Omental fat pad (tissue), 4 donors: ENCODE results near the gene PDRG1. TPM values are rescaled to one million over a fixed set of nuclear protein-coding genes. Genes with fewer than 3 reads are reported as not detected.
"Not testable (repeated sequence)": the region's sequence is repeated elsewhere in the genome, so short reads cannot be mapped to it uniquely, and the experiment has no call there.

Experiments
- ATAC-seq: fragments of 150-250 bp; one replicate; pipeline ENCODE4 v1.9.1; 2016; ENCODE audit warnings: mild to moderate bottlenecking, moderate library complexity; ENCODE audit not compliant: low FRiP score
- DNase-seq: peaks from one replicate; pipeline ENCODE4 v3.0.0-alpha.2; 2019; ENCODE audit warnings: low spot score
- total RNA-seq, 4 donors: library from RNA; depleted of rRNA; stranded (reverse); fragments of >200 nt; gene quantifications; one replicate each; pipeline ENCODE4 v1.1.0, GENCODE V29; 2016
- TF ChIP-seq, protein P1 (sequence below), 3 donors: fragments of 450-650 bp; IDR thresholded peaks; one replicate each; pipeline ENCODE4 v1.5.1; 2016 to 2017; ENCODE audit warnings: antibody characterized with exemption in 3 of 3, mild to moderate bottlenecking in 3 of 3, moderate library complexity in 2 of 3

Gene PDRG1
- total RNA-seq, 4 donors from 2014 or later = 6.7 to 9.2 (median 7.4) TPM

DNA sequence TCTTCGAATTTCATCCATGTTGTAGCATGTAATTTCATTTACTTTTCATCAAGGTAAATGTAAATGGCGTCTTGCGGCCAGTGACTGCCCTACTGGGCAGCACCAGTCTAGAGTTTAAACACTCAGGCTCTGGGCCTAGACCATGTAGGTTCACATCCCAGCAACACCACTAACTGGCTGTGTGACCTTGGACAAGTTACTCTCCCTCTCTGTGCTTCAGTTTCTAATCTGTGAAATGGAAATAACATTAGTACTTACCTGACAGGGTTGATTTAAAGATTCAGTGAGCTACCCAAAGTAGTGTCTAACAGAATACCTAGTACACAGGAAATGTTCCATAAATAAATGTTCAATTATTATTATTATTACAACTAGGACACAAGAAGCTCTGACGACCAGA lies 29.3 kb downstream of the PDRG1 start:
- TF ChIP-seq, protein P1, sequence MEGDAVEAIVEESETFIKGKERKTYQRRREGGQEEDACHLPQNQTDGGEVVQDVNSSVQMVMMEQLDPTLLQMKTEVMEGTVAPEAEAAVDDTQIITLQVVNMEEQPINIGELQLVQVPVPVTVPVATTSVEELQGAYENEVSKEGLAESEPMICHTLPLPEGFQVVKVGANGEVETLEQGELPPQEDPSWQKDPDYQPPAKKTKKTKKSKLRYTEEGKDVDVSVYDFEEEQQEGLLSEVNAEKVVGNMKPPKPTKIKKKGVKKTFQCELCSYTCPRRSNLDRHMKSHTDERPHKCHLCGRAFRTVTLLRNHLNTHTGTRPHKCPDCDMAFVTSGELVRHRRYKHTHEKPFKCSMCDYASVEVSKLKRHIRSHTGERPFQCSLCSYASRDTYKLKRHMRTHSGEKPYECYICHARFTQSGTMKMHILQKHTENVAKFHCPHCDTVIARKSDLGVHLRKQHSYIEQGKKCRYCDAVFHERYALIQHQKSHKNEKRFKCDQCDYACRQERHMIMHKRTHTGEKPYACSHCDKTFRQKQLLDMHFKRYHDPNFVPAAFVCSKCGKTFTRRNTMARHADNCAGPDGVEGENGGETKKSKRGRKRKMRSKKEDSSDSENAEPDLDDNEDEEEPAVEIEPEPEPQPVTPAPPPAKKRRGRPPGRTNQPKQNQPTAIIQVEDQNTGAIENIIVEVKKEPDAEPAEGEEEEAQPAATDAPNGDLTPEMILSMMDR (IDR thresholded peaks at IDR 0.05) = no peak
- no peak for ATAC-seq
- no peak for DNase-seq

DNA sequence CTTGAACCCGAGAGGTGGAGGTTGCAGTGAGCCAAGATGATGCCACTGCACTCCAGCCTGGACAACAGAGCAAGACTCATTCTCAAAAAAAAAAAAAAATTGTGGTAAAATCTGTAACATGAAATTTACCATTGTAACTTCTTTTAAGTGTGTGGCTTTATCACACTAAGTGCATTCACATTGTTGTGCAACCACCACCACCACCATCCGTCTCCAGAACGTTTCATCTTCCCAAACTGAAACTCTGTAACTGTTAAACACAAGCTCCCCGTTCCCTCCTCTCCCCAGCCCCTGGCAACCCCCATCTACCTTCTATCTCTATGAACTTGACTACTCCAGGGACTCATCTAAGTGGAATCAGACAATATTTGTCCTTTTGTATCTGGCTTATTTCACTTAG lies 29.7 kb downstream of the PDRG1 start:
- no peak for DNase-seq
- TF ChIP-seq, protein P1 (IDR thresholded peaks at IDR 0.05) = no peak
- ATAC-seq = no peak

DNA sequence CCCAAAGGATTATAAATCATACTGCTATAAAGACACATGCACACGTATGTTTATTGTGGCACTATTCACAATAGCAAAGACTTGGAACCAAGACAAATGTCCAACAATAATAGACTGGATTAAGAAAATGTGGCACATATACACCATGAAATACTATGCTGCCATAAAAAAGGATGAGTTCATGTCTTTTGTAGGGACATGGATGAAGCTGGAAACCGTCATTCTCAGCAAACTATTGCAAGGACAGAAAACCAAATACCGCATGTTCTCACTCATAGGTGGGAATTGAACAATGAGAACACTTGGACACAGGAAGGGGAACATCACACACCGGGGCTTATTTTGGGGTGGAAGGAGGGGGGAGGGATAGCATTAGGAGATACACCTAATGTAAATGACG lies 30.4 kb downstream of the PDRG1 start:
- not testable (repeated sequence) for ATAC-seq, DNase-seq

DNA sequence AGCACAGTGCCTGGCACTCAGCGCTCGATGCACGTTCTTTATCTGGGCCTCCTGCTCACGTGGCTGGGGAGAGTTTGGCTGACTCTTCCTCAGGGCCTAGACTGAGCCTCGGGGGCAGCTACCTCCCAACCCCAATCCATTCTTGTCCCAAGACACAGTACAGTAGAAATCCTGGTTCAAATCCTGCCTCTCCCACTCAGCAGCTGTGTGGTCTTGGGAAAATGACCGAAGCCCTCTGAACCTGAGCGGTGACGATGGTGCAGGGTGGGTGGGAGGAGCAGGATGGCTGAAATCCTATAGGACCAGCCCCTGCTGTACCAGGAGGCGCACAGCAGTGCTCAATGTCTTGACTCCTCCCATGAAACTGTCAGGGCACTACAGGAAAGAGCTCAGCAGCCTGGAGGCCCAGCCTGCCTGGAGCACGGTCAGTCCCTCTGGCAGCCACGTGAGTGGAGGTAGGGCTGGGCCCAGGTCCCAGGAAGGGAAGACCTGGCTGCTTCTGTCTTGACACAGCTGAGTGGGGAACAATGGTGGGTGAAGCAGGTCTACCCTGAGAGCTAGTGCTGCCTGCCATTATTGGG lies 31.5 kb downstream of the PDRG1 start:
- TF ChIP-seq, protein P1 (IDR thresholded peaks at IDR 0.05) = no peak
- no peak for ATAC-seq
- DNase-seq = no peak

DNA sequence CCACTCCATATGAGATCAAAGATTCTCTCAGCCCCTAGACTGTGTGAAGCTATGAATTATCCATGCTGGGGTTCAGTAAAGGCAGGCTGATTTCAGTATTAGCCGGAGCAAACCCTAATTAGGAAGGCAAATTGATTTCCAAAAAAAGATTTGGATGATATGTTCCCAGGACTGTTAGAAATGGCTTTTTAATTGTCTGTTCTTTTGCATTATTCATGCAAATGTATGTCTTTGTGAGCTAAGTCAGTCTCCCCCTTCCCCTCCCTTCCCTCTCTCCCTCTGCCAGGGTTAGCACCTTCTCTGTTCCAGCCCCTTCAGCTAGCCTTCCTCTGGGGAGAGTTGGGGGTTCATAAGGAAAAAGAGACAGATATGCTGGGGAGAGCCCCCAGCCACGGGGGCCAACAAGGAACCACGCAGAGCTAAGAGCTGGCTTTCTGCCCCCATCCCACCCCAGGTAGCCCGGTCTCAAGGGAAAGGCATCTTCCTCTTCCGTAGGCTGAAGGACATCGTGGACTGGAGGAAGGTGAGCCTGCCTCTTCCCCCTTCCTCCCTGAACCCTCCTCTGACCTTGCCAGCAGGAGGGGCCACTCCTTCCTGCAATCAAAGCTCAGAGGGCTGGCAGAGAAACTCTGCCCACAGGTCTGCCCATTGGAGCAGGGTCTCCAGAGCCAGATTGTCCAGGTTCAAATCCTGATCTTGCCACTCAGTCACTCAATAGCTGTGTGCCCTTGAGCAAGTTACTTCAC lies 32.3 kb downstream of the PDRG1 start:
- TF ChIP-seq, protein P1 (IDR thresholded peaks at IDR 0.05) = no peak
- DNase-seq = no peak
- ATAC-seq = no peak

DNA sequence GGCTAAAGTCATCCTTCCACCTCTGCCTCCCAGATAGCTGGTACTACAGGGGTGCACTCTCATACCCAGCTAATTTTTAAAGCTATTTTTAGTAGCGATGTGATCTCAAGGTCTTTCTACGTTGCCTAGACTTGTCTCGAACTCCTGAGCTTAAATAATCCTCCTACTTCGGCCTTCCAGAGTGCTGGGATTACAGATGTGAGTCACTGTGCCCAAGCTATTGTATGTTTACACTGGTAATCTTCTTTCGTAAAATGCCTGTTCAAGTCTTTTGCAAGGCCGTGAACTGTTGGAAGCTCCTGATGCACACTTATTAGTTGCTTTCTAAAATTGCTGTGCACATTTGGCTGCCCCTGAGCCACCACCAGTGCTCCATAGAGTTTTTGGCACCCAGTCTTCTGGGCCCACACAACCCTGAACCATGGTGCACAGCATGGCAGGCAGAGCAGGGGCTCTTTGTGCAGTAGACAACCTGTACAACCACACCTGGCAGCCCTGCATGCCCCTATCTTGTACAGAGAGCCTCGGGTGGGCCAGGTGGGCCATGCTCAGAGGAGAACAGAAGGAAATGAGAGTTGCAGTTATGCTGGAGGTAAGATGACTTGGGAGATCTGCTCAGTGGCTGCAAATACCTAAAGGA lies 33.3 kb downstream of the PDRG1 start:
- TF ChIP-seq, protein P1 (IDR thresholded peaks at IDR 0.05) = no peak
- no peak for ATAC-seq
- DNase-seq = no peak

DNA sequence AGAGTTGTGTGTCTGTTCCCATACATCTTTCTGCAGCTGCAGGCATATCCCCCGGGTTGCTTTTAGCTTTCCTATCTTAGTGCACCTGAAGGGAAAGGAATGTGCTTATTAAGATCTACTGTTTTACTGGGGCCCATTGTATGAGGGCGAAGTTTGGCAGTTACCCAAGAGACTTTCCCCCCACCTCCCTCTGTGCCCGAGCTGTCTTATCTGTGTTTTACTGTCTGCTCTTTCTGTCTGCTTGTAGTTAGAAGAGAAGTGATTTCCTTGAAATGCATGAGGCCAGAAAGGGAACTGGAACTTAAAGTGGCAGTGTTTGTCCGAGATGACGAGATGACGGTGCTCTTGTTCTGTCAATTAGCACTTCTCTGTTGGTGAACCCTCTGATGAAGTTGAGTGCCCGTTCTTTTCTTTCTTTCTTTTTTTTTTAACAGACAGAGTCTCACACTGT lies 33.9 kb downstream of the PDRG1 start:
- not testable (repeated sequence) for ATAC-seq

DNA sequence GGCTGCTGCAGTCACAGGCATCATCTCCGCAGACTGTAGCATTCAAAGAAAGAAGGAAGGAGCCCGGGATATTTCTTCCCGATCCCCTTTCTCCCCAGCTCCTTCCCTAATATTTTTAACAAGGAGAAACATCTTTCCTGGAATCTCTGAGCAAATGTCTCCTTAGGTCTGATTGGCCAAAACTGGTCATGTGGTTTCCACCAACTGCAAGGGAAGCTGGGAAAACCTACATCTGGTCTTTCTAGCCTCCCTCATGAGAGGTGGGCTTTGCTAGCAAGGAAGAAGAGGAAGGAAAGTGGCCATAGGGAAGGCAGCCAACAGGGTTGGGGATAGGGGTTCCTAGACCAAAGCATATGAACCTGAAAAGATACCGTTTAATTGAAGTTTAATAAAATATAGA lies 35.1 kb downstream of the PDRG1 start:
- TF ChIP-seq, protein P1 (IDR thresholded peaks at IDR 0.05) = no peak
- ATAC-seq (no peak), DNase-seq (no peak)

More for the DNA sequence above, 33.9 kb downstream of the PDRG1 start:
- DNase-seq = not testable (repeated sequence)
